HK-2 (cell line): ENCODE measurements around the gene TGM2.

Experiments used
- DNase-seq: peaks from one replicate; pipeline ENCODE4 v3.0.0-alpha.2; 2018; ENCODE audit not compliant: unreplicated experiment

The TGM2 gene

DNA sequence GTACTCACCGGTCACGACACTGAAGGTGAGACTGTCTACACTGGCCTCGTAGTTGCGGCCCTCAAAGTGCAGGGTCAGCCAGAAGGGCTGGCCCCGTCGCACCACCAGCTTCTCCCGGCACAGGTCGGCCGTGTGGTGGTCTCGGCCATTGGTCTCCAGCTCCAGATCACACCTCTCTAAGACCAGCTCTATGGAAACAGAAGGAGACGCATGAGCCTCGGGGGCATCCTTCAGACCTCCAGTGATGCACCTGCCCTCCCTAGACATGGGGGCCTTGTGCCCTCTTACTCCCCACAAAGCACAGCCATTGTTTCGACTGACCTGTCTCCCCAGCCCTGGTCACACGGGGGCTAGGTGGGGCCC, 3.7 kb downstream of the TGM2 start:
- no peak for DNase-seq

DNA sequence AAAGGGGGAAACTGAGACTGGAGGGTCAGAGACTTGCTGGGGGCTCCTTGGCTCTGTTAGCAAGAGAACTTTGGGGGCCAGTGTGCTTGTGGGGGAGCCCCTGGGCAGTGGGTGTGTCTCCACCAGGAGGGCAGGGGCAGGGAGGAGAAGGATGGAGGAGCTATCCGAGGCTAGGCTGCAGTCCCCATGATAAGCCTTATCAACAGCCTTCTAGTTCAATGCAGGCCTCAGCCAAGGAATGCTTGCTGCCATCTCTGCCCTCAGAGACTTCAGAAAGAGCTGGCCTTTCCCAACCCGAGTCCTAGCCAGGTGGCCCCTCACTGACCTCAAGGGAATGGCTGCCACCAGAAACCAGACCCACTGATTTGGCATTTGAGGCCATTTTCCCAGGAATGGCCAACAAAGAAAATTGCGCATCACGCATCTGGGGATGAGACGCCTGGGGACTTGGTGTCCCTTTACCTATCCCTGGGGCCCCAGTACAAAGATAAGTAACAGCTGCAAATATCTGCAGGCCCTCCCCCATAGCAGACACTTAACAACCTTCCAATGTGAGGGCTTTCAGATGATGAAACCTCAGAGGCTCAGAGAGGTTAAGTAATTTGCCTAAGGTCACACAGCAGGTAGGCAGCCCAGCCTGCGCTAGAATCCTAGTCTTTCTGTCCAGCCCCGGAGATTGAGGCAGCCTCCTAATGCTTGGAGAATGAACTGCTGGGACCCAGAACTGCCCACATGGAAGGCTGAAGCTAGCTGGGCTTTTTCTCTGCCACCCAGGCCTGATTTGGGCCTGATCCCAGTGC, 4.9 kb downstream of the TGM2 start:
- no peak for DNase-seq

DNA sequence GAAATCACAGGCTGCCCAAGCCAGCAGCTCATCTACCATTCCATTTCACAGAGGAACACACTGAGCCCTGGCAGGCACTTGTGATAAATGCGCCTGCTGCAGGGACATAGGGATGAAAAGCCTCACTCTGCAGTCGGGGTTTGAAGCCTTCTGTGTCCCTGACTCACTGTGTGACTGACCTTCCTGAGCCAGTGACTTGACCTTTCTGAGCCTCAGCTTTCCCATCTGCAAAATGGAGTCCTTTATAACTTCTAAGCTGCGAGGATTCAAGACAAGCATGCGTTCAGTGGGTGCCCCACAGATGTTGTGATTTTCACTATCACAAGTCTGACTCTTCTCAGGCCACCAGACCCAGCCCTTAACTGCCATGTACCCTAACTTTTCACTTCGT, 5.5 kb downstream of the TGM2 start:
- no peak for DNase-seq

DNA sequence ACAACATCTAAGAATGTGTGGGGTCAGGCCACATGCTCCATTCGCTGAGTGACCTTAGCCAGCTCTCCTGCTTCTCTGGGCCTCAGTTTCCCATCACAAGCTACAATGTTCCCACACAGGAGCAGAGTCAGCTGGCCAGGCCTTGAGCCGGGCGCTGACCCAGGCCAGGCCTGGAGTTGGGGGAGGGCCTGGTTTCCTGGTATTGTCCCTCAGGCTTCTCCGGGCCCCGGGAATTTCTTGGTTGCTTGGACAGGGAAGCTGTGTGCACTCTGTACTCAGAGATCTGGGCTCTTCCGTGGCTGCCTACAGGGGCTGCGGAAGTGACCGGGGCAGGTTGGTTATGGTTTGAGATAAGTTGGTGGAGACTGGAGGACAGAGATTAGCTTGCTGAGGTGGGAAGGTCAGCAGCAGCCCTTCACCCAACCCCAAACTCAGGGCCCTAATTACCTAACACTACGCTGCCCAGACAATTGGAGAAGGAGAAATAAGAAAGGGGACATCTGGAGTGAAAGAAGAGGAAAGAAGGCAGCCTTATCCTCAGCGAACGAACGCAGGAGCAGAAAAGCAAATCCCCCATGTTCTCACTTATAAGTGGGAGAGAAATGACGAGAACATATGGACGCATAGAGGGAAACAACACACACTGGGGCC, 6.2 kb downstream of the TGM2 start:
- no peak for DNase-seq

DNA sequence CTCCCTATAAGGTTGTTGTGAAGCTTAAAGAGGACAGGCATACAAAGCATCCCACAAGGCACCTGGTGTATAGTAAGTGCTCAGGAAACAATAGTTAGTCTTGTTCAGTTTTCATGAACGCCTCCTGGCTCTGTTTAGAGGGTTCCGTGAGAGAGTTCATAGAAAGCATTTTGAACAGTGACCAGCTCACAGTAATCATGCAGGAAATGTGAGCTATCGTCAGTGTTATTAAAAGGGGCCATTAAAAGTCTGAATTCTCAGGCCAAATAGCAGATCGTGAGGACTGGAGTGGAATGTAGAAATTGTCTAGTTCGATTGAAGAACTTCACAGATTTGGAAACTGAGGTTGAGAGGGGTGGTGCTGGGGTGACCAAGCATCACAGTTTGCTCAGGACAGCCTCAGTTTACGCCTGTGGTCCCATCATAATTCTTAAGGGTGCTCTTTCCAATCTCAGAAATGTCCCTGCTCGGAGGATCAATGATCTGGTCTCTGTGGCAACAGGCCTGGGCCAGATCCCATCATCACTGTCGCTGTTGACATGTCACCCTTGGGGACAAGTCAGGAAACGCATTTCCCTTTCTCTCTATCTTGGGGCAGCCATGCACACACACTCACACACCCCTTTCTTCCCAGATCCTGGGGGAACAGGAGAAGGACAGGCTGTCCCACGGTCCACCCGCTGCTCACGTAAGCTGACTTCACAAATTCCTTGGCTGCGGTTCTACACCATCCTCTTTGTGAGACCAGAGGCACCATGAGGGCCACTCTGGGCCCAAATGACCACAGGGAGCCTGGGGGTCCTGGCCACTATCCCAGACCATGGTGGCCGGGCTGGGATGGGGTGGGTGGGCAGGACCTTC, 7.2 kb downstream of the TGM2 start:
- no peak for DNase-seq

DNA sequence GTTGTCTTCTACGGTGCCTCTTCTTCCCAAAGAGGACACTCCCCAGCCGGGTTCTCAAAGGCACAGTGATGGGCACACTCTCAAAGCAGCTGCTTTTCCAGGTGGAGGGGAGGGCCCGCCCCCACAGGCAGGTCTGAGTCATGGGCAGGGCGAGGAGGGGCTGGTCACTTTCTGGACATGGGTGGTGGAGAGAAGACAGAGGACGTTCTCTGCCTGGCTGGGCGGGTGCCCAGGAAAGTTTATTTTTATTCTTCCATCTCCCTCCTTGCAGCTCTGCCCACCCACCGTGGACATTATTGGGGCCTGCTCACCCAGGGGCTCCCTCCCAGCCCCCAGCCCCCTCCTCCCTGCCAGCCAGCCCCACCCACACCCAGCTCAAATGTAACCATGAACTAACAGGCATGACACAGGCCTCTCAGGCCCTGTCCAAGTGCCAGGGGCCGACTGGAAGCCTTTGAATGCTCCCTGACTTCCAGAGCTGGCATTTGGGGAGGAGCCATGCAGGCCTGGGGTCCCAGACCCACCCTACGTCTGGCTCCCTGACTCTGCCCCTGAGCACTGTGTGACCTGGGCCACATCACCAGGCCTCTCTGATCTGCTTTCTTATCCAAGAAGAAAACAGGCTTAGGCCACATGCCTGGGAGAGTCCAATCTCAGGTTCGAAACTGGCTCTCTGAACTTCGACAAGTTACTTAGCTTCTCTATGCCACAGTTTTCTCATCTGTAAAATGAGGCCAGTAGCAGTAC, 8.0 kb downstream of the TGM2 start:
- DNase-seq, result no peak

DNA sequence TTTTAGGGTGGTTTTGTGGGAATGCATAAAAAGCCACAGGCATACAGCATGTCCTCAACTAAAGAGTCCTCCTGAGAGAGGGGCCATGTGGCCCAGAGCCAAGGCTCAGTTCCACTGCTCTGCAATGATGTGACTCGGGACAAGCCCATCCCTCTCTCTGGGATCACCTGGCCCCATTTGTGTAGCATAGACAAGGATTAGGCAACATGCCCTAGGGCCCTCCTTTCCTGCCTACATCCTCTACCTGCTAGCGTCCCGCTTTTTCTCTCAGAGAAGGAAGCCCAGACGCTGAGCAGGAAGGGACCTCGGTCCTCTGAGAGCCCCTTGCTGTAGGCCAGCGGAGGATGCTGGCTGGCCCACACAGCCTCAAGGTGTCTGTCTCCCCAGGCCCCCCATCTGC, 8.8 kb downstream of the TGM2 start:
- no peak for DNase-seq

DNA sequence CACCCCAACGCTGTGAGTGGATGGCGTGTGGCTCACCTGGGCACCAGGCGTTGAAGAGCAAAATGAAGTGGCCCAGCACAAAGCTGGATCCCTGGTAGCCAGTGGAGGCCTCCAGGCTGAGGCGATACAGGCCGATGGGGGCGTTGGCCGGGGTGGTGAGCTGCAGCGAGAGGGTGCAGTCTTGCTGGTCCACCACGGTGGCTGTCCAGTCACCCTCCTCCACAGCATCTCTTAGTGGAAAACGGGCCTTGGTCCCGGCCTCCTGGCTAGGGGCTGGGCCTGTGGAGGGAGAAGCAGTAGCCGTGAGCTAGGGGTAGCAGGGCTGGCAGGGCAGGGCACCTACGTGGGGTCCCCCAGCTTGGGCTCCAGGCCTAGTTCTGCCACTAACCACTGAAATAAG, 9.3 kb downstream of the TGM2 start:
- no peak for DNase-seq

DNA sequence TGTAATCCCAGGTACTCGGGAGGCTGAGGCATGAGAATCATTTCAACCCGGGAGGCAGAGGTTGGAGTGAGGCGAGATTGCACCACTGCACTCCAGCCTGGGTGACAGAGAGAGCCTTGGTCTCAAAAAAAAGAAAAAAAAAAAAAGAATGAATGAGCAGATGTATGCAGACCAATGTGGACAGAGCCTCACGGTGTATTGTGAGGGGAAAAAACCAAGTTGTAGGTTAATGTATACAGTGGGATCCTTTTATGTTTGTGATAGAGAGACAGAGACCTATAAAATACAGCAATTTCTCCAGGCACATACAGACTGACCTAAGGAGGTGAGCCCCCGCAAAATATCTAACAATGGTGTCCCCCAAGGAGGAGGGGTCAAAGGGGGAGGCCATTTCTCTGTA, 11.7 kb downstream of the TGM2 start:
- no peak for DNase-seq

DNA sequence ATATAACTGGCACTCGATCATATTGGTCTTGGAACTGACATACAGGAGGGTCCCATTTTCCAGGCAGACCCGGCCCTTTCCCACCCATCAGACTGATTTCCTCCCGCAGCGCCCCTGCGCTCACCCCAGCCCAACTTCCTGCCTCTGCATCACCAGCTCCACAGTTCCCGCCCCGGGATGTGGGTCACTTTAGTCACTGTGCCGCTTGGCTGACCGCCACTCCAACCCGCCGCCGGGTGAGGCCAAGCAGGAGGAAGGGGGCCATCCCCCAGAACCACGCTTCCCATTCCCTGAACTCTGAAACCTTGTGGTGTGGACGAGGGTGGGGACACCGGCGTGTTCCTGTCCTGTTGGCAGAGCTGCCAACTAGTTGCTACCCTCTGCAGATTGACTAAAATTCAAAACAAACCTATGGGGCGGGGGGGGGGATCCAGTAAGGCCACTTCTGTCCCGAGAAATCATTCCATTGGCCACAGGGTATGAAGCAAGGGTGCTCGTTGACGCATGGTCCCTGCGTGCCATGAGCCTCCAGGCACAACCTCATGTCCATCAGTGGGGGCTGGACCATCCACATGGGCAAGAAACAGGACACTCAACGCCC, 12.3 kb downstream of the TGM2 start:
- peak; percentile 99 for DNase-seq

DNA sequence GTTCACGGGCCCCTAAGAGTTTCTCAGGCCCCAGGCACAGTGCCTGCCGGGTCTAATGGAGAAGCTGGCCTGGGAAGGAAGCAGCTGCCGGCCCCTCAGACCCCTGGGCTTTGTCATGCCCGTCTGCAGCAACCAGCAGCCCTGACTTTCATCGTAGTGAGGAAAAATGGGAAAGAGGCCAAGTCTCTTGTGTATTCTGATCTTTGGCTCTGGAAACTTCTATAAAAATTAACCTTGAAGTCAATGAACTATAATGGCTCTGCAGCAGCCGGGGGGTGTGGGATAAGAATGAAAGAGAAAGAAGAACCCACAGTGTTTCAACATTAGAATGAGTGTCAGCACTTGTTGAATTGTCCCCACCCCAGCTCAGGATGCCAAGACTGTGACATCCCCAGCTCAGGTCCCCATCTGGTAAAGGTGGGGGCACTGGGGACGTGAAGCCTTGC, 12.9 kb downstream of the TGM2 start:
- no peak for DNase-seq

DNA sequence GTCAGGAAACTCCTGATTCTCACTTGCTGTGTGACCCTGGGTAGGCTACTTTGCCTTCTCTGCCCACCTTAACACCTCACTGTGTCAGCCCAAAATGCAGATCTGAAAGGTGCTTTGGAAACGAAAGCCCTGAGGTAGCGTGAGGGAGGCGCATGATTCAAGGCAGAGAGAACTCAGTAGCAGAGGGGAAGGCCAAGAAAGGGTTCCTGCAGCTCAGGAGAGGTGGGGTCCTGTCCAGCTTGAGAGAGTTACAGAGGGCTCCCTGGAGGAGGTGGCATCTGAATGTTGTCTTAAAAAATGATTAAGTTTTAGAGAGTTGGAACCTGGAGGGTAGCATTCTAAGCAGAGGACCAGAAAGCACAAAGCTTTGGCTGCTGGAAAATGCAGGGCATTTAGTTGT, 13.6 kb downstream of the TGM2 start:
- DNase-seq, result no peak

DNA sequence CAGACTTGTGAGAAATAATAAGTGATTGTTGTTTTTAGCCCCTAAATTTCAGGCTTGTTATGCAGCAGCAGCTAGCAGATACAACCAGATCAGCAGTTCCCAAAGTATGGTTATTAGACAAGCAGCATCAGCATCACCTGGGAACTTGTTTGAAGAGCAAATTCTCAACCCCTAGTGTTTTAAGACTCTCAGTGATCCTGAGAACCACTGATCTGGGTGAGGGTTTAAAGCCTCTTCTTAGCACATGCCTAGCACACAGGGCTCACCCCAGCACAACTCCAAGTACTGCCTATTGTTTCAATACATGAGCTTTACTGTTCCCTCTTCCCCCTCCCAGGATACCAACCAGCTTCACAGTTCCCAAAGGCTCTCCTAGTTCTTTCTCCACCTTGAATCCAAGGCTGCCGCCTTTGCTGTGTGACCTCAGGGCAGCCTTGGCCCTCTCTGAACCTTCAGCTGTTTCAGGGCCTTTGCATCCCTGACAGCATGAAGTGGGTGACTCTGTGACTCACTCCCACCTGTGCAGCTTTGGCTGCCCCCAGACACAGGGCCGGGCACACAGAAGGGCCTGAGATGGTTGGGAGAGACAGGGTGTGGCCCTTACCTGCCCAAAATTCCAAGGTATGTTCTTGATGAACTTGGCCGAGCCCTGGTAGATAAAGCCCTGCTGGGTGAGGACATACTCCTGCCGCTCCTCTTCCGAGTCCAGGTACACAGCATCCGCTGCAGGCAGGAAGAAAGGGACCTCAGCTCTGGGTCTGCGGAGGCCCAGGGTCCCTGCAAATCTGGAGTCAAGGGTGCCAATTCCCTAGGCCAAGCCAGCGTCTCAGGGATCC, 14.5 kb downstream of the TGM2 start:
- DNase-seq, result no peak

DNA sequence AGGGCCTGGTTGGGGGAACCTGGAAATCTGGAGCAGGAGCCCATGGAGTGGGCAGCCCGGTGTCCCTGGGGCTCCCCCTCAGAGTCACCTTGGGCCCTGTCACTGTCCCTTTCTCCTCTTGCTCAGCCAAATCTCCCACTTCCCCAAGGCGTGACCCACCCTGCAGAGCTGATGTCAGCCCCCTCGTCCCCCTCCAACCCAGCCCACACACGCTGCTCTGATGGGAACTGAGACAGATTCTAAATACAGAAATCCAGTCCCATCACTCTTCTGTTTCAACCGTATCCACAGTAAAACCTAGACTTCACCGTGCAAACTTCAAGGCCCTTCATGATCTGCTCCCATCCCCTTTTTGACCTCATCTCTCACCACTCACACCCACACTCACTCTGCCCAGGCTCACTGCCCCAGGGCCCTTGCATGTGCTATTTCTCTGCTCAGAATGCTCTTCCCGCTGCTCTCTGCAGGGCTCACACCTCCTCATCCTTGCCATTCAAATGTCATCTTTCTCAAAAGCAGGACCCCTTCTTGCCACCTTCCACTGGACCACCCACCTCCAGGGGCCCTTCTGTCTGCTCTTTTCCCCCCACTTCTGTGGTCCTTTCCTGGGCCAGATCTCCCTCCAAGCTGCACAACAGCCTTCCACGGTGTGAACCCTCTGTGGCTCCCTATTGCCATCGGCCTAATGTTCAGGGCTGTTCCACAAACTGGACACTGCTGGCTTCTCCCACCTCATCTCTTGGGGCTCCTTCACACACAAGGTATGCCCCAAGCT, 16.6 kb downstream of the TGM2 start:
- no peak for DNase-seq

DNA sequence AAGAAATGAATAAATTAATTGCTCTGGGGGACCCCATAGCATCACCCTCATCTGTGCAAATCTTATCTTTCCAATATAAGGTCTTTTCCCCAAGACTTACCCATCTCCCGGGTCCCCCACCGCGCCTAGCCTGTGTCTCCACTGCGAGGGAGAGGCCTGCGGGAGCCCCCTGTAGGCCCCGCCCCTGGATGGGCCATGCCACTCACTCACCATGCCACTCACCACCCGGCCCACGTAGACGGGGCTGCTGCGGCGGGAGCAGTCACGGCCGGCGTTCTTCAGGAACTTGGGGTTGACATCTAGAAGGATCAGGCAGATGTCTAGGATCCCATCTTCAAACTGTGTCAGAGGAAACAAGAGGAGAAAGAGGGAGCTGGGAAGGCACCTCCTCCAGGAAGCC, 17.3 kb downstream of the TGM2 start:
- no peak for DNase-seq

DNA sequence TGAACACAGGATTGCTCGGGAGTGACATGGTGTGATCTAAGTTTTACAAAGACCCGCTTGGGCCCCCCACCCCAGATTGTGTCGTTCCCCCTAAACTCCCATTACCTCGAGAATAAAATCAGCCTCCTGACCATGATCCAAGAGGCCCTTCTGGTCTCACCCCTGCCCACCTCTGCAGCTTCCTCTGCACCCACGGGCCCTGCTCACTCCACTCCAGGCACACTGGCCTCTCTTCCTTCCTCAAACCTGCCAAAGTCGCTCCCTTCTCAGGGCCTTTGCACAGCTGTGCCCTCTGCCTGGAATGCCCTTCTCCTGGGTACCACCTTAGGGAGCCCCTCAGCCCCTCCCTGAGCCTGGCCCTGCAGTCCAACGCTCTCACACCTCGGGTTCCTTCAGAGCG, 17.9 kb downstream of the TGM2 start:
- DNase-seq, result no peak

DNA sequence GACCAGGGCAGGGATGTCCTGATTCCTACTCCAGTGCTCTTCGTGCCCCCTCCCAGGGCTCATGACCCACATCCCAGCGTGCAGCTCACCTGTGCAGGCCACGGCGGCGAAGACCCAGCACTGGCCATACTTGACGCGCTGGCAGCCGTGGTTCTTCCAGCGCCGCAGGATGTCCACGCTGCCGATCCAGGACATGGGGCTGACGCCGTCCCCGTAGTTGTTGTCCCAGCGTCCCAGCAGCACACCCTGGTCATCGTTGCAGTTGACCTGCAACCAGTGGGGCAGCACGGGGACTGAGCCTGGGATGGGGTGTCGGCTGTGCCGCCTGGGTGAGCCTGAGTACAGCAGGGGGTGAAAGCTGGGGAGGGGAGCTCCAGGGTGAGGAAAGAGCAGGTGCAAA, 18.4 kb downstream of the TGM2 start:
- no peak for DNase-seq

DNA sequence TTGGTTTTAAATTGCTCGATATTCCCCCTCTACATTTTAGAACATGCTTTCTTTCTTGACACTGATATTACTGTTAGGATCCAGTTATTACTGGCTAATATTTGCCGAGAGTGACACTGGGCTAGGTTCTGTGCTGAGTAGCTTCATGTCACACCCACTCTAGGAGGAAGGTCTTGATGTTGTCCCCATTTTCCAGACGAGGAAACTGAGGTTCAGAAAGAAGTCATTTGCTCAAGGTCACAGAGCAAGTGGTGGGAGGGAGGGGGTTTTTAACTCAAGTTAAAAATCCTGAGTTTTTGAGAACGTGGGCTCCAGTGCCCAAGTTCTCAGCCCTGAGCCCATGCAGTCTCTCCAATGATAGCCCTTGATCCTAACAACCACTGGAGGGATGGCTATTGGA, 18.9 kb downstream of the TGM2 start:
- DNase-seq, result no peak

DNA sequence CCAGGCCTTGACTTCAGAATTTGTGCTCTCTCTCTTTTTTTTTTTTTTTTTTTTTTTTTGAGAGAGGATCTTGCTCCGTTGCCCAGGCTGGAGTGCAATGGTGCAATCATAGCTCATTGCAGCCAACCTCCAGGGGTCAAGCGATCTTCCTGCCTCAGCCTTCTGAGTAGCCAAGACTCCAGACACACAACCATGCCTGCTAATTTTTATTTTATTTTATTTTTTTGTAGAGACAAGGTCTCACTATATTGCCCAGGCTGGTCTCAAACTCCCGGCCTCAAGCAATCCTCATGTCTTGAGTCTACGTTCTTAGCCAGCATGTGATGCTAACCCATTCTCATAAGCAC, 19.4 kb downstream of the TGM2 start:
- no peak for DNase-seq
